GM15510 (cell line): ENCODE results near the gene GSG1L.

Experiments
- POLR2A ChIP-seq: IDR thresholded peaks from 3 replicates; pipeline ENCODE4 v1.6.1; 2011; ENCODE audit warnings: borderline replicate concordance; ENCODE audit not compliant: insufficient read length; ENCODE audit errors: extremely low read depth

Gene GSG1L

DNA sequence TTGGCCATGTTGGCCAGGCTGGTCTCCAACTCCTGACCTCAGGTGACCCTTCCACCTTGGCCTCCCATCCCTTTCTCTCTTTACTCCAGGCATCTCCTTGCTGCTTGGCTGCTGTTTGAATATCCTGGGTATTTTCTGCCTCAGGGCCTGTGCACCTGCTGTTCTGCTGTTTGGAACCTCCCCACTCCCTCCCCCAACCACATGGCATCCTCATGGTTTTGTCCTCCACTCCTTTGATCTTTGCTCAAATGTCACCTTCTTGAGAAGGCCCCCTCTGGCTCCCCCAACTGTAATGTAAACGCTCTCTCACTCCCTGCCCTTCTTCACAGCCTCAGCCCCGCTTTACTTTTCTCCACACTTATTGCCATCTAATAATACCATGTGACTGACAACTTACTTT lies 152.0 kb downstream of the GSG1L start:
- no peak for TF ChIP-seq POLR2A

DNA sequence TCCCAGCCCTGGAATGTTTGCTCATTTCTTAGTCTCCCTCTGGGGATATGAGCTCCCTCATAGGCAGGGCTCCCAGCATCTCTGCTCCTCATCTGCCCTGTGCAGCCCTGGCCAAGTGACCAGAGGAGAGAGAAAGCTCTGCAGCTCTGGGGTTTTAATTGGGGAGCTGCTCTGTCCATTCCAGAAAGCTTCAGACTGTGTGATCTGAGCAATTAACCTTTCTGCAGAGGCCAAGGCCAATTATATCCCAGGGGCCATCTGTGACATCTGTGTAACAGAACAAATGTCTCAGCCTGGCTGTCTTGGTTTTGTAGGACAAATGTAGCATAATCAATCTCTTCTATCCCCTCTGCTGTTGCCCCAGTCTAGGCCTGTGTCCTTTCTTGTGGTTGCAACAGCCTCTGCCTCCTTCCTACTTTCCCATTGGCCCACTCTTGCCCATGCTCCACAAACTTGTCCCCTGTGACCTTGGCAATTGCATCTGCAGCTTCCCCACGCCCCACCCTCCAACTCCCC lies 156.0 kb downstream of the GSG1L start:
- no peak for TF ChIP-seq POLR2A

DNA sequence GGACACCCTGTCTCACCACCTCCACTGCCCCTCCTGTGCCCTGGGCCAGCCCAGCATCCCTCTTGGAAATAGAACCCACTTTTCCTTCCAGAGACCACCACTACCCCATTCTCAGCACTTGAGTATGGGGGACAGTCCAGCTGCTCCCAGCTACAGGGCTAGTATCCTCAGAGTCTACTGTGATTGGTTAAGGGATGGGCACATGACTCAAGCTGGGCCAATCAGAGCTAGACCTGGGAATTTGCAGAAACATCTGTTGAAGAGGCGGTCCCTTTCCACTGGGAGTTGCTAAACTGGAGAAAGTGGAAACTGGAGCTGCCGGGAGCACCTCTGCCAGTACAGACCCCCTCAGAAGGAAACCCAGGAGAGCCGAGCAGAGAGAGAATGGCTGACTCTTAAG lies 156.6 kb downstream of the GSG1L start:
- no peak for TF ChIP-seq POLR2A

DNA sequence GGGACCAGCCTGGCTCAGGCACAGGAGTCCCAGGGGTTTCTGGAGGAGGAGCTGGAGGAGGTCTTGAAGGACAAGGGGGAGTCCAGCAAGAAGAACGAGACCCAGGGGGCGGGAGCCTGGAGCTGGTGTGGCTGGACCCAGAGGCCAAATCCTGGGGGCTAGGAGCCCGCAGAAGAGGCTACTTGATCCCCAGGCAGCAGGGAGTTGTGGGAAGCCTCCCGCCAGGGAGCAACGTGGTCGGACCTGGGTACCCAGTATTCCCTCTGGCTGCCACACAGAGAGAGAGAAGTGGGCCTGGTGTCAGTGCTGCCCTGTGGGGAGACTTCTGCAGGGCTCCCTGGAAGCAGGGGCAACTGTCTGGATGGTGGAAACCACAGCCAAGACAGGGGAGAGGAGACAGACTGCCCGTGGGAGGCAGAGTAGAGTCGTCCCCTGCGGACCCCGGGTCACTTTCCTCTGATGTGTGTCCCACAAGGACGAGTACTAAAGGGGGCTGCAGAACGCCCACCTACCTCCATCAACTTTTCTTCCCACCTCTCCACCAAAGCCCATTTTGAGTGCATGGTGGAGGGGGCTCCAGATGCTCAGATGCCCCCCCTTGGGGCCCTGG lies 160.4 kb downstream of the GSG1L start:
- no peak for TF ChIP-seq POLR2A

DNA sequence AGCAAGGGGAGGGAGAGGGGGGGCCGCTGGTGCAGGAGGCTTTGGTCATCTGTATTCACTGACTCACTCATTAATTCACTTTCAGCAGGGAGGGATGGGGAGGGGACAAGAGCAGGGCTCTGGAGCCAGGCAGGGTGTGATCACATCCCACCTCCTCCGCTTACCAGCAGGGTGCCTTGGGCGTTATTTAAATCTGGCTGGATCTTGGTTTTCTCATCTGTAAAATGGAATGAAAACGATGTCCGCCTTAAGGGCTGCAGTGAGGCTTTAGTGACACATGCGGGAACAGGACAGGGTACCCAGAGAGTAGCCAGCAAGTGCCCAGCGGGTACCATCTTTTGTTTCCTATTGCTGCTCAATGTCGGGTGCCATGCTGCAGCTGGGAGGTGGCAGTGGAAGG lies 161.0 kb downstream of the GSG1L start:
- TF ChIP-seq POLR2A: no peak

DNA sequence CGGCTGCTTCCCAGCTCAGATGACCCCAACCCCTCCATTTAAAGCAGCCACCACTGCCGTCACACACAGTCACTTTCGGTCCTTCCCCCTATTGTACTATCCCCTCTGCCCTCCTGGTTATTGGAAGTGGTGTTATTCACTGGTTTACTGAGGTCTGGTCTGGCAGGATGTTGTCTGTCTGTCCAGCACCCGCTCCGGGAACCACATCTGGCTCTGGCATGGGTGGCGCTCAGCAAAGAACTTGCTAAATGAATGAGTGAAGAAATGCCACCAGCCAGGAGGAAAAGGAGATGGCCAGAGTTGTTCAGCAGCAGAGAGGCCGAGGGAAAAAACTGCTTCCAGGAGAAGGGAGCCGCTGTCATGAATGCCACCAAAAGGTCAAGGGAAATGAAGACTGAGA lies 161.6 kb downstream of the GSG1L start:
- no peak for TF ChIP-seq POLR2A

DNA sequence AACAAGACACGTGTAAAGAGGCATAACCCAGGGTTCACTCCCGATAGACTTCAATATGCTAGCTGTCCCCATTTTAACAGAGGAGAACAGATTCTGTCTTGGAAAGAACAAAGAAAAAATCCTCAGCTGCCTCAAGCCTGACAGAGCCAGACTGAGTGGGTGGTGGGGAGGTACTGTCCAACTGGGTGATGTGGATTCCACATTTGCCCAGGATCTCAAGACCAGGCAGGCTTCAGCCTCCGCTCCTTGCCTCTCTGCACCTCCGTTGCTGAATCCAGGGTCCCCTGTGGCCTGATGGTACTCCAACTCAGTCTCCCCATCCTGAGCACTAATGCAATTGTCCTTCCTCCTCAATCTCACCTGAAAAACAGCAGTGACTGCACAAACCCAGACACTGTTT lies 163.8 kb downstream of the GSG1L start:
- TF ChIP-seq POLR2A: no peak

DNA sequence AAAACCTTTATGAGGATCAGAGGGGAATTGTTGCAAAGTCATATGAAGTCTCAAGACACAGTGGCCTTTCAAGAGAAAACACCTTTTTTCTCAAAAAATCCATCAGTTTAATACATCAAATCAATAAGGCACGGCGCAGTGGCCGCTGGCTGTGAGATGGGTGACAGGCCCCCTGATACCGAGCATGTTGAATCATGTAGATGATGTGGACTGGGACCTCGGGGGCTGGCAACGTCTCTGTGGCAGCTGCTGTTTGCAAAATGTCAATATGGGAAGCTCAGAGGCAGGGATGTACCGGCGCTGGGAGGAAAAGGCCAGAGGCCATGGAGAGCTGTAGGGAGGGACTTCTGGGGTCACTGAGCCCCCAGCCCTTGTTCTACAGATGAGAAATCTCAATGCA lies 169.1 kb downstream of the GSG1L start:
- no peak for TF ChIP-seq POLR2A

DNA sequence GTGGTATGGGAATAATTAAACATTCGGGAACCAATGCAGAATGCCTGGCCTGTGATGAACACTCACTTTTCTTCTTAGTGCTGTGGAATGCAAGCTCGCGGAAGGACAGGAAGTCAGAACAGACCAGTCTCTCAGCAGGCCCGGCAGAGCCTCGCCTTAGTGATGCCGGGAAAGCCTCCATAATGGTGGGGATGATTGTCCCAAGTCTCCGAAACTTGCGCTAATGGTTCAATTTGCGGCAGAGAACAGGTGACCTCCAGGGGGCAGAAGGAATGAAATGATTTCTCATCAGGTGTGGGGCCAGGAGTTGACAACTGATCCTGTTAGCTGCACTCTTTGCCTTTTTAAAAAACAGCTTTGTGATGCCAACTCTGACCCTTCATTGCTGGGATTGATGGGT lies 170.6 kb downstream of the GSG1L start:
- no peak for TF ChIP-seq POLR2A

DNA sequence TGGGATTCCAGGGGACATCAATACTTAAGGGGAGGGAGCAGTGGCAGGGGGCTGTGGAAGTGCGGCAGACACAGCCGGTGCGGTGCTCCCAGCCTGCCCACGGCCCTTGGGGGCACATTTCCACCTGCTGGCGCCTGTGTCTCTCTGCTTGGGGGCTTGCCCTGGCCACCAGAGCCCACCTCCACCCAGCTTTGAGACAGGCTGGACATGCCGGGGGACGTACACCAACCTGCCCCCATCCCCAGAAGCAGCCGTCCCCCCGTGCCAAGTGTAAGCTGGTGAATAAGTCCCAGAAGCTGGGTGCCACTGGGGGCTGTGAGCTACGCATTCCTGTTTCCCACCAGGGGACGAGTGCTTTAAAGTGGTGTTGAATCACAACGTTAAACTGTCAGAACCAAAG lies 172.6 kb downstream of the GSG1L start:
- TF ChIP-seq POLR2A: no peak

DNA sequence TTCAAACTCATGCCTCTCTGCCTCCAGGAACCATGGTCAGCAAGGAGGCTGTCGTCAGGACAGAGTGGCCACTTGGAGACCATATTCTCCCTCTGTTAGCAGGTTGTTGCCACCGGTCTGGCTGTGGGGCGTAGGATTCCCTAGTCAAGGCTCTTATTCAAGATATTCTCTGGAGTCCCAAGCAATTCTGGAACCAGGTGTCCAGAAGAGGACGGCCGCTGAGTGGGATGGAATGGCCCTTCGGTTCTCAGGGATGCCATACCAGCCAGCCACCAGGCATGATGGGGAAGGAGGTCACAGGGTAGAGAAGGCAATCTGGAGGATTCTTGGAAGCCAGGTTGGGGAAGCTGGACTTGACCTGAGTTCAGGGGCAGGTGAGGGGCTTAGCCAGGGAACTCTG lies 173.5 kb downstream of the GSG1L start:
- no peak for TF ChIP-seq POLR2A

DNA sequence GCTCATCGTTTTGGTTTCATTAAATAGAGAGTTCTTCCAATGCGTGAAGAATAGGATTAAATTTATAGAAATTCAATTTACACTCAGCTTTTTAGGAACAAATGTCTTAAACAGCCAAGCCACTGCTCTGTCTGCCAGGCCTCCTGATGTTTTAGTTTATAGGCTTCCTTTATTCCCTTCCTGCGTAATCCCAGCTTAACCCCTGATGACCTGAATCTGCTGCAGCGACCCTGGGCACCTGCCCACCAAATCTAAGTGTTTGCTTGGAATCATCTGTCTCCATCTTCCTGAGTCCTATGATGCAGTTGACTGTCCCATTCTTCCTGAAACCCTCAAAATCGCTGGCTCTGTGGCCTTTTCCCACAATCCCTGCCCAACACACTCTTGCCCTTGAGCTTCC lies 179.9 kb downstream of the GSG1L start:
- no peak for TF ChIP-seq POLR2A

DNA sequence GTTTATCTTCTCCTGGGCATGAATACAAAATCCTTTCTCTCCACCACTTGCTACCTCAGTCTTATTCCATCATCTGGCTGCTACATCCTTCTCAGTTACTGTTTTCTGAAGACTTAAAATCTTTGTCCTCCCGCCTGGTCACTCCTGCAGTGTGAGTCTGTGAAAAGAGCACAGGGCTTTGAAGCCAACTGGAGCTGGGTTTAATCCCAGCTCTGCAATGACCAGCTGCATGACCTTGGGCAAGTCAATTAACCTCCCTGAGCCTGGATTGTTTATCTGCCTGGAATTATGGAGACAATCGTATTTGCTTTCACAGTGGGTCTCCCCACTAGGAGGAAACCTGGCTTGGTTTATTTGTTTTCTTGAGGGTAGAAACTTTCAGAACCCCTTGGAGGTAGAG lies 183.2 kb downstream of the GSG1L start:
- TF ChIP-seq POLR2A: no peak

DNA sequence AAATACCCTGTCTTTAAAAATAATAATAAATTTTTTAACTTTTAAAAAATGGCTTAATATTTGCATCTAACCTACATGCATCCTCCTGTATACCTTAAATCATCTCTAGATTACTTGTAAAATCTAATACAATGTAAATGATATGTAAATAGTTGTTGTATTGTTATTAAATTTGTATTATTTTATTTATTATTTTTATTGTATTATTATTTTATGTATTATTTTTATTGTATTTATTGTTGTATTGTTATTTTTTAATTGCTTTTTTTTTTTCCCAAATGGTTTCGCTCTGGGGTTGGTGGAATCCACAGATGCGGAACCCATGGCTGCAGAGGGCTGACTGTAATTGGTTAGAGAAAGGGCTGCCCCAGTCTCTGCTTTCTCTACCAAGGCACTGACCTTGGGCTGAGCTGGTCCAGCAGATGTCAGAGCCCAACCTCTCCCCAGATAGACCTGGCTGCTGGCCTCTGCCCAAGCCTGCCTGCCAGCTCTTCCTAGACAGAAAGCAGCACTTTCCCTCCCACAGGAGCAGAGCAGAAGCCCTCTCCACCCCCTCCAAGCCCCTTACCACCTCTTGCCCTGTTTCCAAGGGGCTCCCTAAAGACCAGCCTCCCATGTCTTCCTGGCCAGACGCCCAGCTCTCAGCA lies 183.8 kb downstream of the GSG1L start:
- TF ChIP-seq POLR2A: no peak

DNA sequence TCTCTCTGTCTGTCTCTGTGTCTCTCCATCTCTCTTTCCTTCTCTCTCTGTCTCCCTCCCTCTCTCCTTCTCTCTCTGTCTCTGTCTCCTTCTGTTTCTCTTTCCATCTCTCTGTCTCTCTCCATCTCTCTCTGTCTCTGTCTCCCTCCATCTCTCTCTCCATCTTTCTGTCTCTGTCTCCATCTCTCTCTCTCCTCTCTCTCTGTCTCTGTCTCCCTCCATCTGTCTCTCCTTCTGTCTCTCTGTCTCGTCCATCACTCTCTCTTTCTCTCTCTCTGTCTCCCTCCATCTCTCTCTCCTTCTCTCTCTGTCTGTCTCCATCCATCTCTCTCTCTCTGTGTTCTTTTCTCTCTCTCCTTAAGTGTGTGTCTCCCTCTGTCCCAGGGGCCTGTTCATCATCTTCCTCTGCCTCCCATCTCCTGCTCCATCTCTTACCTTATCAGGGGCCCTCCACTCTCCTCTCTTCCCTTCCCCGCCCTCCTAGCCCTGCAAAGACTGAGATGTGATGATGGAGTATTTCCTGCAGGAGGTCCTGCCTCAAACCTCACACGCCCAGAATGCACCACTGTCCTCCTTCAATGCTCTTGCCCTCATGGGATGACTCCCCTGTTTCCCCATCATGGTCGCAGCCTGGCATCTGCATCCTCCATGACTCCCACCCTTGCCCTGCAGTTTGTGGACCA lies 193.3 kb downstream of the GSG1L start:
- TF ChIP-seq POLR2A: no peak

DNA sequence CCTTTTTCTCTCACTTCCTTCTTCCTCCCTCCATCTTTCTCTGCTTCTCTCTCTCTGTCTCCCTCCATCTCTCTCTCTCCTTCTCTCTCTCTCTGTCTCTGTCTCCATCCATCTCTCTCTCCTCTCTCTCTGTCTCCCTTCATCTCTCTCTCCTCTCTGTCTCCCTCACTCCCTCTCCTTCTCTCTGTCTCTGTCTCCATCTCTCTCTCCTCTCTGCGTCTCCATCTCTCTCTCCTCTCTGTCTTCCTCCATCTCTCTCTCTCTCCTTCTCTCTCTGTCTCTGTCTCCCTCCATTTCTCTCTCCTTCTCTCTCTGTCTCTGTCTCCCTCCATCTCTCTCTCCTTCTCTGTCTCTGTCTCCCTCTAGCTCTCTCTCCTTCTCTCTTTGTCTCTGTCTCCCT lies 194.1 kb downstream of the GSG1L start:
- TF ChIP-seq POLR2A: no peak
